Endothelial cell of umbilical vein (primary cell): ENCODE data around the gene KANSL1. TPM values are rescaled to one million over a fixed set of nuclear protein-coding genes. Genes with fewer than 3 reads are reported as not detected.

Experiments used
- BruUV-seq: library from RNA; stranded (reverse); fragments of 400-500 nt; replicated peaks from 2 replicates; lab custom pipeline; 2021; lab: Mats Ljungman, UMichigan
- CTCF ChIA-PET: fragments of 300-600, 350-600 bp; sonication (Branson Sonifier 250); formaldehyde crosslinking; loops from one replicate; lab custom pipeline; 2021; ENCODE audit warnings: antibody characterized with exemption, inconsistent platforms; lab: Charles Lee
- POLR2A ChIA-PET: fragments of 300-600, 350-600 bp; sonication (Branson Sonifier 250); formaldehyde crosslinking; loops from one replicate; lab custom pipeline; 2021; ENCODE audit warnings: antibody characterized with exemption, inconsistent platforms; lab: Charles Lee
- DNase-seq: peaks from one replicate; pipeline ENCODE4 v3.0.0-alpha.2; 2011; ENCODE audit warnings: low read depth, low spot score
- FAIRE-seq: peaks from 2 replicates; lab custom pipeline; 2011; peaks lifted over from hg19 to GRCh38; lab: Jason Lieb, UNC
- H2AFZ ChIP-seq: 2 replicates; pipeline ENCODE4 v1.6.0; 2012; ENCODE audit warnings: low read depth, low read length, control low read depth, inconsistent platforms
- H3K27ac ChIP-seq: 2 replicates; pipeline ENCODE4 v1.5.1; 2011; ENCODE audit warnings: low read depth, mild to moderate bottlenecking, control low read depth, low read length, moderate library complexity; ENCODE audit not compliant: insufficient read depth
- H3K27me3 ChIP-seq, 2 experiments: 2 replicates each; pipeline versions ENCODE4 v1.6.0 to v1.6.1; 2011; ENCODE audit warnings: low read length in 2 of 2, mixed read lengths in 1 of 2; ENCODE audit not compliant: control insufficient read depth in 2 of 2, insufficient read depth in 2 of 2
- H3K36me3 ChIP-seq, 2 experiments: 2 replicates in 1 of 2; 3 replicates in 1 of 2; pipeline ENCODE4 v1.5.1; 2011; ENCODE audit warnings: low read length in 2 of 2, mild to moderate bottlenecking in 1 of 2, moderate library complexity in 1 of 2; ENCODE audit not compliant: control insufficient read depth in 2 of 2, insufficient read depth in 2 of 2; ENCODE audit errors: extremely low read depth in 1 of 2
- H3K4me1 ChIP-seq: 3 replicates; pipeline ENCODE4 v1.5.1; 2011; ENCODE audit warnings: mild to moderate bottlenecking, low read length; ENCODE audit not compliant: control insufficient read depth, insufficient read depth; ENCODE audit errors: extremely low read depth
- H3K4me2 ChIP-seq: 2 replicates; pipeline ENCODE4 v1.6.1; 2011; ENCODE audit warnings: low read length, control low read depth, mixed read lengths; ENCODE audit not compliant: insufficient read depth
- H3K4me3 ChIP-seq, 3 experiments: fragments of 200-600 bp in 1 of 3; sonication (generic), shearing (Covaris generic) in 1 of 3; replicated peaks in 1 of 3; 2 replicates each; pipeline ENCODE4 v1.5.1; 2011 to 2016; ENCODE audit warnings: control low read depth in 3 of 3, low read length in 3 of 3, mild to moderate bottlenecking in 2 of 3, inconsistent platforms in 1 of 3, low read depth in 1 of 3, moderate library complexity in 1 of 3; ENCODE audit not compliant: insufficient read depth in 1 of 3
- H3K79me2 ChIP-seq: 2 replicates; pipeline ENCODE4 v1.6.0; 2012; ENCODE audit warnings: low read length, inconsistent platforms; ENCODE audit not compliant: control insufficient read depth, insufficient read depth
- H3K9ac ChIP-seq: replicated peaks from 2 replicates; pipeline ENCODE3; 2011; ENCODE audit warnings: low read length, control low read depth; ENCODE audit not compliant: insufficient read depth; ENCODE audit errors: extremely low read depth
- H3K9me1 ChIP-seq: replicated peaks from 3 replicates; pipeline ENCODE4 v1.6.0; 2011; ENCODE audit warnings: mild to moderate bottlenecking, low read length; ENCODE audit not compliant: control insufficient read depth, insufficient read depth; ENCODE audit errors: extremely low read depth
- H3K9me3 ChIP-seq: replicated peaks from 2 replicates; pipeline ENCODE4 v1.5.1; 2012; ENCODE audit warnings: low read length, inconsistent platforms; ENCODE audit not compliant: control insufficient read depth, insufficient read depth
- H4K20me1 ChIP-seq: replicated peaks from 2 replicates; pipeline ENCODE3; 2011; ENCODE audit warnings: mild to moderate bottlenecking, low read length; ENCODE audit not compliant: control insufficient read depth, insufficient read depth; ENCODE audit errors: extremely low read depth
- CTCF ChIP-seq, 2 donors: IDR thresholded peaks; 1 replicate in 1 of 2; 2 replicates in 1 of 2; pipeline ENCODE4 v1.5.1; 2011; ENCODE audit warnings: low read length in 2 of 2, mild to moderate bottlenecking in 2 of 2, moderate library complexity in 2 of 2, control low read depth in 1 of 2, inconsistent platforms in 1 of 2, low read depth in 1 of 2; ENCODE audit not compliant: insufficient read depth in 1 of 2; ENCODE audit errors: extremely low read depth in 1 of 2
- EZH2 ChIP-seq: IDR thresholded peaks from 2 replicates; pipeline ENCODE4 v1.6.1; 2012; ENCODE audit warnings: borderline replicate concordance, low read depth, mild to moderate bottlenecking, moderate library complexity, low read length, inconsistent platforms; ENCODE audit not compliant: severe bottlenecking
- FOS ChIP-seq: IDR thresholded peaks from 2 replicates; pipeline ENCODE4 v1.6.1; 2011; ENCODE audit warnings: mild to moderate bottlenecking, low read length, moderate library complexity, borderline replicate concordance; ENCODE audit not compliant: insufficient read depth
- GATA2 ChIP-seq: IDR thresholded peaks from 2 replicates; pipeline ENCODE4 v1.7.0; 2011; ENCODE audit warnings: low read depth, mild to moderate bottlenecking, moderate library complexity, mixed read lengths, low read length; ENCODE audit not compliant: insufficient read length, insufficient read depth
- JUN ChIP-seq: IDR thresholded peaks from 2 replicates; pipeline ENCODE4 v1.6.1; 2011; ENCODE audit warnings: borderline replicate concordance, low read depth; ENCODE audit not compliant: insufficient read length, insufficient read depth
- MAX ChIP-seq: IDR thresholded peaks from 2 replicates; pipeline ENCODE4 v1.6.1; 2011; ENCODE audit not compliant: insufficient read depth, insufficient read length
- MYC ChIP-seq: IDR thresholded peaks from one replicate; pipeline ENCODE4 v1.6.1; 2011; ENCODE audit warnings: mild to moderate bottlenecking, low read depth, low read length
- POLR2A ChIP-seq: IDR thresholded peaks from 2 replicates; pipeline ENCODE4 v1.6.1; 2012; ENCODE audit warnings: low read depth, mild to moderate bottlenecking, control low read depth, low read length
- POLR2AphosphoS5 ChIP-seq: IDR thresholded peaks from 2 replicates; pipeline ENCODE4 v1.6.1; 2012; ENCODE audit warnings: low read depth, mild to moderate bottlenecking, control low read depth, low read length, moderate library complexity; ENCODE audit not compliant: insufficient read depth
- dilution Hi-C: fragments of 300-500 bp; cut with MboI; formaldehyde crosslinking; loops from one replicate; pipeline ENCODE4 v1.15.0; 2019; ENCODE audit warnings: low sequenced_read_pairs; ENCODE audit not compliant: extremely low pct_ligation_motif_present
- intact Hi-C: fragments of 100-400 bp; cut with micrococcal nuclease; formaldehyde crosslinking; loops from one replicate; pipeline ENCODE4 v1.10.0; 2022
- polyA plus RNA-seq, 4 experiments: library from polyadenylated mRNA; depleted of rRNA in 3 of 4; stranded (reverse) in 3 of 4; unstranded in 1 of 4; fragments of >200 nt; gene quantifications; 2 replicates each; pipeline versions ENCODE4 v1.2.1 to v1.2.3, GENCODE V29; 2011 to 2012; ENCODE audit warnings: missing spikeins in 1 of 4
- total RNA-seq: library from RNA; stranded (reverse); gene quantifications from 2 replicates; pipeline ENCODE4 v1.2.3, GENCODE V29; 2021

Gene KANSL1
- total and polyA plus RNA-seq, 2 donors (not counting 3 experiments of a cell fraction or from before 2014, with no cell fraction given), result 29.1 to 74.0 TPM

- Histone ChIP-seq H3K9me1 (no peaks in the 10 kb centered on the region), H3K9ac (no peak overlapping the region), H3K4me1 (no peaks in the 10 kb centered on the region), H3K4me2 (no peak overlapping the region), H3K9me3 (no peaks in the 10 kb centered on the region), H4K20me1 (peaks cover 31% of the 10 kb centered on the region), H3K79me2 (peaks cover 100% of the 10 kb centered on the region), H3K4me3 (no peak overlapping the region), H2AFZ (no peak overlapping the region), H3K27ac (no peak overlapping the region), H3K27me3 (no peaks in the 10 kb centered on the region), H3K36me3 (peaks cover 21 to 22% of the 10 kb centered on the region in 2 experiments)
- dilution Hi-C loops, result no loop called here
- FAIRE-seq, result no peak
- ChIA-PET POLR2A (no interaction called here), CTCF (interaction anchor here (1.0 to 1.4 kb wide), 2 partner anchors 16 to 22 kb away, joined by 3 to 4 read pairs; partner anchors contain the start of gene KANSL1)
- intact Hi-C loops, result no loop called here
- TSS peak; percentile 23 for BruUV-seq
- TF ChIP-seq EZH2 (no peak), CTCF (IDR thresholded peaks at IDR 0.05; ENCODE audit: extremely low read depth in 1 of 2, insufficient read depth in 1 of 2, low read depth in 1 of 2, low read length in 2 of 2) (no peak), MYC (no peak), JUN (no peak), POLR2AphosphoS5 (no peak), POLR2A (no peak), MAX (no peak), GATA2 (no peak), FOS (no peak)
- no peak for DNase-seq
Observed at GRCh38 chr17:46170639-46171429, 22.4 kb downstream of the KANSL1 start.
